Activated CD4-positive, alpha-beta T cell treated with anti-CD3 and anti-CD28 coated beads for 1 hour (primary cell): Measurements from ENCODE around the gene IRGC.

ENCODE experiments used
- DNase-seq: peaks from one replicate; pipeline ENCODE4 v3.0.0-alpha.2; 2020

The IRGC gene

DNA sequence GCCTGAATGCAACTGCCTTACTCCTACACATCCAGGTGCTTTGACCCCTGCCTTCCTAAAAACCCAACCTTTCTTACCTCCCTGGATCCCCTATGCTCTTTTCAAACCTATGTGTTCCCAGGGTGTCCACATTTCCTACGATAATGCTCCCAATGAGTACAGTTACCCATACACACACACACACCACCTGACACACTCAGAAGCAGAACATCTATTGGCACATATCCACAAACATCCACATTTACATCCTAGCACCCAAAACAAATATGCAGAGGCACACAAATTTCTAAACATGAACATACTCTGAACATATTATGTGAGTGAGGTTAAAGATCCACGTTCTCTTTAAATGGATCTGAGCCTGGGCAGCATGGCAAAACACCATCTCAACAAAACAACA is 23.5 kb upstream of the IRGC start:
- DNase-seq, result no peak

DNA sequence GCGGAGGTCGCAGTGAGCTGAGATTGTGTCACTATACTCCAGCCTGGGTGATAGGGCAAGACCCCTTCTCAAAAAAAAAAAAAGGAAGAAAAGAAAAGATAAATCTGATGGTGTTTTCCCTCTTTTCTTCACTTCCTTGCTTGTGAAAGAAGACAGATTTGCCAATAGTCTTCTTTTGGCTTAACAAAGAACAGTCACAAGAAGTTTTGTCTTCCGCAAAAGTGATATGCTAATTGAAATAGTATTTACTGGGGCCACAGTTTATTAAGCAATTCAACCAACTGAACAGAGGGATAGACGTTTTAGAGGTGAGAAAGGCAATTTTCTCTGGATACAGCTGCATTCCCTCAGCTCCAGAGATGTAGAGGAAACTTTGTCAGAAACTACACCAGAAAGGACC is 23.0 kb upstream of the IRGC start:
- no peak for DNase-seq

DNA sequence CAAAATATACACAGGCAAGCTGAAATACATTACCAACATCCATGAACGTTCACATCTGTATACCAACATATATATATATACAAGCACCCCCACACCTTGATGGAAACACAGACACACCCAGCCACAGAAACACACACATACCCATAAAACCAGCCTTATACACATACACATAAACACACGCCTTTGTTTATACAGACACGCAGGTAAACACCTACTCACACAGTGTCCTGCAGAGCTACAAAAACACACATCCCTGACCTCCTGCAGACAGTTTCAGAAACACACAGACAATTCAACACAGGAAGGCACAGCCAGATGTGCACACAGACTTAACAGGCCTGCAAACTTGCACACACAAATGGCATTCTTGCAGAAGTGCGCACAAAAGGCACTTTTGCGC is 21.3 kb upstream of the IRGC start:
- DNase-seq, result no peak

DNA sequence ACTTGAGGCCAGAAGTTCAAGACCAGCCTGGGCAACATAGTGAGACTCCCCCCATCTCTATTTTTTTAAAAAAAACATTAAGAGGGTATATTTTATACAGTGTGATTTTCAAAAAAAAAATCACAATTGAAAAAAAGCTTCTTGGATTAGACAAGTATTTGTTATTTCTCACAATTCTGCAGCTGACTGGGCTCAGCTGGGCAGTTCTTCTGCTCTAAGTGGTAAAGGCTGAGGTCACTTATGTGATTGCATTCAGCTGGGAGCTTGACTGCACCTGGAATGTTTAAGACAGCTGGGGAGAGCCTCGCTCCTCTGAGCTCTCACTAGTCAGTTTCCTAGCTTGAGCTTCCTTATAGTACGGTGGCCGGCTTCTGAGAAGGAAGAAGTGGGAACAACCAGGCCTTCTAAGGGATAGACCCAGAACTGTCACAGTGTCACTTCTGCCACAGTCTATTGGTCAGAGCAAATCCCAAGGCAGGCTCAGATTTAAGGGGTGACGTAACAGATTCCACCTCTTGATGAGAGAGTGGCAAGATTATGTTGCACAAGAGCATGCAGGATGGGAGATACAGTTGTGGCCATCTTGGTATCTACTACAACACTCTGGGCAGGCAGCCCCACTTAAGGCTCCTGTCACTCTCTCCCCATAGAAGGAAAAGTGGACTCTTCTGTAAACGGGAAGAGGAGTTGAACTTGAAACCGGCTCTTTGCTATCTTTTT is 19.7 kb upstream of the IRGC start:
- no peak for DNase-seq

DNA sequence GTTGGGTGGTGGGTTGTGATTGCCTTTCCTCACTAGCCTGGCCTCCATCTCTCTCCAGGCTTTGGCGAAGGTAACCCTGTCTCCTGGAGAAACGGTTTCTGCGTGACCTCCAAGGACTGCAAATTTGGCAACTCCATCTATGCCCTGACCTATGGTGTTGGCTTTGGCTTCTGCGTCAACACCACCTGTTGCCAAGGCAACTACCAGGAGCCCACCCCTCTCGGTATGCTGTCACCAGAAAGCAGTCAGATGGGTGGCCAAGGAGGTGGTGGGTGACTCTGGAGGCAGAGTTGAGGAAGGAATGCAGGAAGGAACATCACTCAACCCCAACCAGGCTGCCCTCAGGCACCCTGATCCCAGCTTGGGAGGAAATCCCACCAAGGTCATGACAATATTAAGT is 18.6 kb upstream of the IRGC start:
- no peak for DNase-seq

DNA sequence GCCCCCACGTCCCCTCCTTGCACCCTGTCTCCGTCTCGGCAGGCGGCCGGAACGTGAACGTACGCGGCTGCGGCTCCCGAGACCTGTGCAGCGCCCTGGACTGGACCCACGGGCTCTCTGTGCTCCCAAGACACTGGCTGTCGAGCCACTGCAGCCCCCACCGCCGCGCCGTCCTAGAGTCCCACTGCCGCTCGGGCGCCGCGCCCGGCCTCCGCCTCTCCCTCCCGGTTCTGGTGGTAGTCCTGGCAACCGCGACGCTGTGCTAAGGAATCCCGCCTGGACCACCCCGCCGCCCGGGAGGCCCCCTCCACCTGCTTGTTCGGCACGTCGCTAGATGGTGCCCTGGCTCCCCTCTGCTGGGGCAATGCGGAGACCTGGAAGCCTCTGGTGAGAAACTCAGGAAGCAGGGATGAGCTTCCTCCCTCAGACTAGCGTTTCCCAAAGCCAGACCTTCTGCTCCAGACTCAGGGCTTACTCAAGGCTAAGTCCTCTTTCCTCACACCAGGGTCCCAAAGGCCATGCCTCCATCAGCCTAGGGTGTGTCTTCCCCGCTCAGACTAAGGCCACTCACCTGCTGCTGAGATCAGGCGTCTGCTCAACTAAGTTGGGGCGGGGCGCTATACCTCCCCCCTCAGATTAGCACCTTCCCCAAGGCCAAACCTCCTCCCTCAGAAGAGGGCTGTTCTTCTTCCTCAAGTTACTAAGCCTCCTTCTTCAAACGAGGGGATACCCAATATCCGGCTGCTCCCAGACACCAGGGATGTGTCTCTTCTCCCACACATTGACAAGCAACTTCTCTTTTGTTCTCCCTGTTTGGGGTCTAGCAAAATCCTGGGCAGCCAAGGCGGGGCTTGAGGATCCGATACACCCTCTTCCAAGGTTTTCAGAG is 16.1 kb upstream of the IRGC start:
- no peak for DNase-seq

DNA sequence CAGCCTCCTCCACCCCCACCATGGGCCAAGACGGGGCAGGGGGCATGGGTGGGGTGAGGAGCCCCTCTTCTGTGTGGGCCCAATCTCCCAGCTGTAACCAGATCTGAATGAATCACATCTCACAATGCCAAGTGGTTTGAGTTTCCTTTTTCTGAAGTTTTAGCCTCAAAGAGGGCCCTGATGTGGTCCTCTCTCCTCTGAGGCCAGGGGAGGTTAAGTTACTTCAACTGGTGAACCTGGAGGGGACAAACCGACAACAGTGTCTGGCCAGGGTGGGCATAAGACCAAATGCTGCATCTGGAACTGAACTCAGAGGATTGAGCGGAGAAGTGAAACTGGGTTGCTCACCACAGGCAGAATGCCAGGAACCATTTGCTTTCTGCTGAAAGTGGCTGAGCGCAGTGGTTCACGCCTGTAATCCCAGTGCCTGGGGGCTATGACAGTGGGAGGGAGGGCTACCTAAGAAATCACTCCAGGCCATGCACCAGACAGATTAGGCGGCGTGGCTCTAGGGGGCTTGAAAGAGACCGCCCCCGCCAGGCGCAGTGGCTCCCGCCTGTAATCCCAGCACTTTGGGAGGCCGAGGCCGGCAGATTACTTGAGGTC is 15.4 kb upstream of the IRGC start:
- DNase-seq, result no peak

DNA sequence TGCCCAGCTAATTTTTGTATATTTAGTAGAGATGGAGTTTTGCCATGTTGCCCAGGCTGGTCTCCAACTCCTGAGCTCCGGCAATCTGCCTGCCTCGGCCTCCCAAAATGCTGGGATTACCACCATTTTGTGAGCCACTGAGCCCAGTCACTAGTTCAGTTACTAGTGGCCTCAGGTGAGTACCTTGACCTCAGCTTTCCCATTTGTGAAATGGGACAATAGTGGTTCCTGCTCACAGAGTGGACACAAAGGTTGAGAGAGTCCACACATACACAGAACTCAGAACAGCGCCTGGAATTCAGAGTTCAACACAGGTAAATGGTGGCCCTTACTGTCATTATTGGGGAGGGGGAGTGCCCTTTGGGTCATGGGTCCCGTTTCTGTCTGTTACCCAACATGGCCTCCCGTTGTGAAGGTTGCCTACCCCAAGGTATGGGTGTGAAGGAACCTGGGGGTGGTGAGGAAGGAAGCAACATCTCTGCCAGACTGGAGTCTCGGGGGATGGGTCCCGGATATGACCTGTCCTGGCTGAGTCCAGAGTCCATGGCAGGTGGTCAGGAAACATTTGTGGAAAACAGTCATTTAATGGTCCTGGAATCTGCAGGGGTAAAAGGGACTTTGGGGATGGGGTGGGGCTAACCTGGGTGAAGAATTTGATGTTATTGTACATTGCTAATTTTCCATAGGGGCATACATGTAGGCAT is 11.7 kb upstream of the IRGC start:
- DNase-seq, result no peak

DNA sequence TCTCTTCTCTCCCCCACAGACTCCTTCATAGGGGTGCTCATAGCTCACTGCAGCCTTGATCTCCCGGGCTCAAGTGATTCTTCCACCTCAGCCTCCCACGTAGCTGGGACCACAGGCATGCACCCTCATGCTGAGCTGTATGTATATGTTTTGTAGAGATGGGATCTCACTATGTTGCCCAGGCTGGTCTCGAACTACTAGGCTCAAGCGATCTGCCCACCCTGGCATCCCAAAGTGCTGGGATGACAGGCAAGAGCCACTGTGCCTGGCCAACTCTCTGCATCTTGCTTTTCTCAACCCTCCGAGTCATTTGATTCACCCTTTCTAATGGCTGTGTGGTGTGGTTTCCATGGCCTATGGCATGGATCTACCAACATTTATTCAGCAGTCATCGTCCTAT is 10.1 kb upstream of the IRGC start:
- no peak for DNase-seq

DNA sequence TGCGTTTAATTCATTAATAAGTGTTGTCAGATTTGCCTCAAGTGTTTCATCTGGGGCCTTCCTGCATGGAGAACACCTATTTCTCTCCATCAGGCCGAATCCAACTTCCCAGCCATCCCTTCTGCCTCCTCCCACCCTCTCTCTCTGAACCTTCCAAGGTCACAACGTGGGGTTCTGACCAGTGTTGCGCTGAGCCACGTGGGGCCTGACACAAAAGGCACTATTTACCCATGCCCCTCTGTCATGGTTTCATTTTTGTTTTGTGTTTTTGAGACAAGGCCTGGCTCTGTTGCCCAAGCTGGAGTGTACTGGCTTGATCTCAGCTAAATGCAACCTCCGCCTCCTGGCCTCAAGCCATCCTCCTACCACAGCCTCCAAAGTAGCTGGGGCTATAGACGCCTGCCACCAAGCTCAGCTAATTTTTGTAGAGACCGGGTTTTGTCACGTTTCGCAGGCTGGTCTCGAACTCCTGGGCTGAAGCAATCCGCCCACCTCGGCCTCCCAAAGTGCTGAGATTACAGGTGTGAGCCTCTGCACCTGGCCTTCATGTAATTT is 8.6 kb upstream of the IRGC start:
- no peak for DNase-seq

DNA sequence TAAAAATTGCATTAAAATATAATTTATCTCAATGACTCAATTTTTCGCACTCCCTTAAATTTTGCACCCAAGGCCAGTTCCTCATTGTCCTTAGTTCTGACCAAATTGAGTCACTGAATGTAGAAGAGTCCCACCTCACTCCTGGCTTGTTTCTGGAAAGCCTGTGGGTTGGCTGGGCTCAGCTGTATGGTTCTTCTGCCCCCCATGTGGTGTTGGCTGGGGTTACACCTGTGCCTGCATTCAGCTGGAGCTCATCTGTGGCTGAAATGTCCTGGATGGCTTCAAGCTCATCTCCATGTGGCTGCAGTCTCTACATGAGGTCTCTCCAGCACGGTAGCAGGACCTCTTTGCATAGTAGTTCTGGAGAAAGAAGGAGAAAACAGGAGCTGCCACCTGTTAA is 7.2 kb upstream of the IRGC start:
- DNase-seq, result no peak

DNA sequence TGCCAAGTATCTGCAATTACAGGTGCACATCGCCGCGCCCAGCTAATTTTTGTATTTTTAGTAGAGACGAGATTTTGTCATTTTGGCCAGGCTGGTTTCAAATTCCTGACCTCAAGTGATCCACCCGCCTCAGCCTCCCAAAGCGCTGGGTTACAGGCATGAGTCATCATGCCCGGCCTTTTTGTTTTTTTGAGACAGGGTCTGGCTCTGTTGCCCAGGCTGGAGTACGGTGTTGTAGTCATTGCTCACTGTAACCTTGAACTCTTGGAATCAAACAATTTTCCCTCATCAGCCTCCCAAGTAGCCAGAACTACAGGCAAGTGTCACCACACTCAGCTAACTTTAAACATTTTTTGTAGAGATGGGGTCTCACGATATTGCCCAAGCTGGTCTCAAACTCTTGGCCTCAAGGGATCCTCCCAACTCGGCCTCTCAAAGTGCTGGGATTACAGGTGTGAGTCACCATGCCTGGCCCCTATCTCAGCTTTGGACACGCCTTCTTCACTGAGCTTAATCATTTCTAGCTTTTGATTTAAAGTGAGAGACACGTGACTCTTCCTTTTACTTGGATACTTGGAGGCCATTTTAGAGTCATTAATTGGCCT is 4.0 kb upstream of the IRGC start:
- DNase-seq, result no peak

DNA sequence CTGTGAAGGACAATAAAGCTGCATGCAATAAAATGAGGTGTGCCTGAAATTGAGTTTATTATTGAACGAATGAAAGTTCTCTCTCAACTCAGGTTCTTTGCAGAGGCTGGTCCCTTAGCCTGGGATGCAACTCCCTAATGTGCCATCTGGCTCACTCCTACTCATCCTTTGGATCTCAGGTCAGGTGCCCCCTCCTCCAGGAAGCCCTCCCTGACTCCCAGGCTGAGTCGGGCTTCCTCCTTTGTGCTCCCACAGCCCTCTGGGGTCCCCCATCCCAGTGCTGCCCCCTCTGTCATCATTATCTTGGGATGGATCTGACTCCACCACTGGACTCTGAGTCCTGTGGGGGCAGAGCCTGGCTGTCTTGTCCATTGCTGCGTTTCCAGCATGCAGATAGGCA is 2.7 kb upstream of the IRGC start:
- DNase-seq, result no peak

DNA sequence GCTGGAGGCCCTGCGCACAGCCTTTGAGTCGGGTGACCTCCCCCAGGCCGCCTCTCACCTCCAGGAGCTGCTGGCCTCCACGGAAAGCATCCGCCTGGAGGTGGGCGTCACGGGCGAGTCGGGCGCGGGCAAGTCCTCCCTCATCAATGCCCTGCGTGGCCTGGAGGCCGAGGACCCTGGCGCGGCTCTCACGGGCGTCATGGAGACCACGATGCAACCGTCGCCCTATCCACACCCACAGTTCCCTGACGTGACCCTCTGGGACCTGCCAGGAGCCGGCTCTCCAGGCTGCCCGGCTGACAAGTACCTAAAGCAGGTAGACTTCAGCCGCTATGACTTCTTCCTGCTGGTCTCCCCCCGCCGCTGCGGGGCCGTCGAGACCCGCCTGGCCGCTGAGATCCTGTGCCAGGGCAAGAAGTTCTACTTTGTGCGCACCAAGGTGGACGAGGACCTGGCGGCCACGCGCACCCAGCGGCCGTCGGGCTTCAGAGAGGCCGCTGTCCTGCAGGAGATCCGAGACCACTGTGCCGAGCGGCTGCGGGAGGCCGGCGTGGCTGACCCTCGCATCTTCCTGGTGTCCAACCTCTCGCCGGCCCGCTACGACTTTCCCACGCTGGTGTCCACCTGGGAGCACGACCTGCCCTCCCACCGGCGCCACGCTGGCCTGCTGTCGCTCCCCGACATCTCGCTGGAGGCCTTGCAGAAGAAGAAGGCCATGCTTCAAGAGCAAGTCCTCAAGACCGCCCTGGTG is 2.9 kb downstream of the IRGC start:
- DNase-seq, result no peak

DNA sequence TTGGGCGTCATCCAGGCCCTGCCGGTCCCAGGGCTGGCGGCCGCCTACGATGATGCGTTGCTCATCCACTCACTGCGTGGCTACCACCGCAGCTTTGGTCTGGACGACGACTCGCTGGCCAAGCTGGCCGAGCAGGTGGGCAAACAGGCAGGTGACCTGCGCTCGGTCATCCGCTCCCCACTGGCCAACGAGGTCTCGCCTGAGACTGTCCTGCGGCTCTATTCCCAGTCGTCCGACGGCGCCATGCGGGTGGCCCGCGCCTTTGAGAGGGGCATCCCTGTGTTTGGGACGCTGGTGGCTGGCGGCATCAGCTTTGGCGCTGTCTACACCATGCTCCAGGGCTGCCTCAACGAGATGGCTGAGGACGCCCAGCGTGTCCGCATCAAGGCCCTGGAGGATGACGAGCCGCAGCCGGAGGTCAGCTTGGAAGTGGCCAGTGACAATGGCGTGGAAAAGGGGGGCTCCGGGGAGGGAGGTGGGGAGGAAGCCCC is 3.5 kb downstream of the IRGC start:
- no peak for DNase-seq

DNA sequence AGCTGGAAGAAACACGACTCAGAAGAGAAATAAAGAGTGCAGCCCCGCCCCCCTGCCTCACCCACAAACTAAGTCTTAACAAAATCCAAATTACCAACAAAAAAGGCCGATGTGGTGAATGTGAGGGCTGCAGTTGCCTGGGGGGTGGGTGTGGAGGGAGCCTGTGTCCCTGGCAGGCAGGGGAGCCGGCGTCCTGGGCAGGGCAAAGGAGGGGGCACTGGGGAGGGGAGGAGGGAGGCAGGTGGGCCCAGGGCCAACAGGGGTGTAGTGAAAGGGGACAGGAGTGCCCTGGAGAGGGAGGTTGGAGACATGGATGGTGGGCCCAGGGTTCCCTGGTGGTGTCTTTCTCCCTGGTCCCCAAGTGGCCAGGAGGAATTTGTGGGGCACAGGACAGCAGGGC is 4.0 kb downstream of the IRGC start:
- no peak for DNase-seq

DNA sequence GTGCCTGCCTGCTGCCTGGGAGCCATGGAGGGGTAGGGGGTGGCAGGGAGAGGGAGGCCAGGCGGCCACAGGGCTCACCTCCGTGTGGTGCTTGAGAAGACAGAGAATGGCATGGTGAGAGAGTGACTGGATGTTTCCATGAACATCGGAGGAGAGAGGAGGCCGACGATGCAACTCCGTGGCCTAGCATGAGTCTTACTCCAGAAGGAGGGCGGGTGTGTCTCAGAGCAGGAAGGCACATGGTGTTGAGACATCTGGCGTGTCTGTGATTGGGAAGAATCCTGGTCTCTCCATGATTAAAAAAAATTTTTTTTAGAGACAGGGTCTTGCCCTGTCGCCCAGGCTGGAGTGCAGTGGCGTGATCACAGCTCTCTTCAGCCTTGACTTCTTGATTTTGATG is 5.1 kb downstream of the IRGC start:
- no peak for DNase-seq

DNA sequence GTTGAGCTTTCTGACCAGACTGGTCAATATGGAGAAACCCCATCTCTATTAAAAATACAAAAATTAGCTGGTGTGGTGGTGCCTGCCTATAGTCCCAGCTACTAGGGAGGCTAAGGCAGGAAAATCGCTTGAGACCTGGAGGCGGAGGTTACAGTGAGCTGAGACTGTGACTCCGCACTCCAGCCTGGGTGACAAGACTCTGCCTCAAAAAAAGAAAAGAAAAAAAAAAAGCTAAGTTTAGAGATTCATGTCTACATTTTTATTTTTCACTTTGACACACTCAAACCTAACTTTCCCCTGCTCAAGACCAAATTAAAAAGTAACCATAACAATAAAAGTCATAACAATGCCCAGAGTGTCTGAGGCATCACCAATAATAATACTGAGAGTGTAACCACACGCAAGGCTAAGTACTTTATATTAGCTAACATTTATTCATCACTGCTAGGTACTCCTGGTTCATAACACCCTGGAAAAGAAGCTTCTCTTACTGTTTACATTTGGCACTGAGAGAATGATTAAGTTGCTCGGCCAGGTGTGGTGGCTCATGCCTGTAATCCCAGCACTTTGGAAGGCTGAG is 5.7 kb downstream of the IRGC start:
- DNase-seq, result no peak

DNA sequence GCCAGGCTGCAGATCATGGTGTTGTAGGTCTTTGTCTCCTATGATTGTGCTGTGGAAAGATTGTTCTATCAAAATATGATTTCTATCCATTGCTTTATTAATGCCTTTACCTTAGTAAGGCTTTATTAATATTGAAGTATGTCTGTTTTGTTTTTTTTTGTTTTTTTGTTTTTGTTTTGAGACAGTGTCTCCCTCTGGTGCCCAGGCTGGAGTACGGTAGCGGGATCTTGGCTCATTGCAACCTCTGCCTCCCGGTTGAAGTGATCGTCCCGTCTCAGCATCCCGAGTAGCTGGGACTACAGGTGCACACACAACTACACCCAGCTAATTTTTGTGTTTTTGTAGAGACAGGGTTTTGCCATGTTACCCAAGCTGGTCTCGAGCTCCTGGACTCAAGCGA is 7.7 kb downstream of the IRGC start:
- DNase-seq, result no peak

DNA sequence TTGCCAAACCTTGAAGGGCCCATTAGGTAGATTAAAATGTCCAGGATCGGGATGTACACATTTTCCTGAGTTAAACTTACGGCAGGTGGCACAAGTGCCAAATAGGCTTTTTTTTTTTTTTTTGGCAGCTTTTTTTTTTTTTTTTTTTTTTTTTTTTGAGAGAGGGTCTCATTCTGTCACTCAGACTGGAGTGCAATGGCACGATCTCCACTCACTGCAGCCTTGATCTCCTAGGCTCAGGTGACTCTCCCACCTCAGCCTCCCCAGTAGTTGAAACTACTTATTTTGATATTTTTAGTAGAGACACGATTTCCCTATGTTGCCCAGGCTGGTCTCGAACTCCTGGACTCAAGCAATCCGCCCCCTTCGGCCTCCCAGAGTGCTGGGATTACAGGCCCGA is 9.0 kb downstream of the IRGC start:
- no peak for DNase-seq

DNA sequence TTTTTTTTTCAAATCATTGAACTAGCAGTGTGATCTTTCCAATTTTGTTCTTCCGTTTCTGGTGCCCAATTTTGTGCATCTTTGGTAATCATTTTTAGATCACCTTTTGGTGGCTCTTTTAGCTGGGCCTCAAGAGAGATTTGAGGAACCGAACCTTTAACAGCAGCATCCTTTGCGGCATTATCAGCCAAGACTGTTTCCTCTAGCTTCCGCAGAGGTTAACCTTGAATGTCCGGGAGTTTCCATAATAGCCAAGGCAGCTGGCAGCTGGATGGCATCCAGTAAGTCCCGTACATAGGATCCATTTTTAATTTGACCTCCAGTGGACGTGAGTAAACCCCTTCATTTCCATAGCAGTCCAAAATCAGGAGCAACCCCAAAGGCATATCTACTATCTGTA is 9.6 kb downstream of the IRGC start:
- no peak for DNase-seq
